OCI-M2 (cell line): Measurements from ENCODE around the gene PPP2R3A.
"Not testable (repeated sequence)": the region's sequence is repeated elsewhere in the genome, so short reads cannot be mapped to it uniquely, and the experiment has no call there.

ENCODE experiments used
- DNase-seq: peaks from one replicate; lab custom pipeline; 2025; ENCODE audit not compliant: unreplicated experiment; lab: John Stamatoyannopoulos, UW

The PPP2R3A gene, protein sequence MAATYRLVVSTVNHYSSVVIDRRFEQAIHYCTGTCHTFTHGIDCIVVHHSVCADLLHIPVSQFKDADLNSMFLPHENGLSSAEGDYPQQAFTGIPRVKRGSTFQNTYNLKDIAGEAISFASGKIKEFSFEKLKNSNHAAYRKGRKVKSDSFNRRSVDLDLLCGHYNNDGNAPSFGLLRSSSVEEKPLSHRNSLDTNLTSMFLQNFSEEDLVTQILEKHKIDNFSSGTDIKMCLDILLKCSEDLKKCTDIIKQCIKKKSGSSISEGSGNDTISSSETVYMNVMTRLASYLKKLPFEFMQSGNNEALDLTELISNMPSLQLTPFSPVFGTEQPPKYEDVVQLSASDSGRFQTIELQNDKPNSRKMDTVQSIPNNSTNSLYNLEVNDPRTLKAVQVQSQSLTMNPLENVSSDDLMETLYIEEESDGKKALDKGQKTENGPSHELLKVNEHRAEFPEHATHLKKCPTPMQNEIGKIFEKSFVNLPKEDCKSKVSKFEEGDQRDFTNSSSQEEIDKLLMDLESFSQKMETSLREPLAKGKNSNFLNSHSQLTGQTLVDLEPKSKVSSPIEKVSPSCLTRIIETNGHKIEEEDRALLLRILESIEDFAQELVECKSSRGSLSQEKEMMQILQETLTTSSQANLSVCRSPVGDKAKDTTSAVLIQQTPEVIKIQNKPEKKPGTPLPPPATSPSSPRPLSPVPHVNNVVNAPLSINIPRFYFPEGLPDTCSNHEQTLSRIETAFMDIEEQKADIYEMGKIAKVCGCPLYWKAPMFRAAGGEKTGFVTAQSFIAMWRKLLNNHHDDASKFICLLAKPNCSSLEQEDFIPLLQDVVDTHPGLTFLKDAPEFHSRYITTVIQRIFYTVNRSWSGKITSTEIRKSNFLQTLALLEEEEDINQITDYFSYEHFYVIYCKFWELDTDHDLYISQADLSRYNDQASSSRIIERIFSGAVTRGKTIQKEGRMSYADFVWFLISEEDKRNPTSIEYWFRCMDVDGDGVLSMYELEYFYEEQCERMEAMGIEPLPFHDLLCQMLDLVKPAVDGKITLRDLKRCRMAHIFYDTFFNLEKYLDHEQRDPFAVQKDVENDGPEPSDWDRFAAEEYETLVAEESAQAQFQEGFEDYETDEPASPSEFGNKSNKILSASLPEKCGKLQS (N-terminal part only)

DNA sequence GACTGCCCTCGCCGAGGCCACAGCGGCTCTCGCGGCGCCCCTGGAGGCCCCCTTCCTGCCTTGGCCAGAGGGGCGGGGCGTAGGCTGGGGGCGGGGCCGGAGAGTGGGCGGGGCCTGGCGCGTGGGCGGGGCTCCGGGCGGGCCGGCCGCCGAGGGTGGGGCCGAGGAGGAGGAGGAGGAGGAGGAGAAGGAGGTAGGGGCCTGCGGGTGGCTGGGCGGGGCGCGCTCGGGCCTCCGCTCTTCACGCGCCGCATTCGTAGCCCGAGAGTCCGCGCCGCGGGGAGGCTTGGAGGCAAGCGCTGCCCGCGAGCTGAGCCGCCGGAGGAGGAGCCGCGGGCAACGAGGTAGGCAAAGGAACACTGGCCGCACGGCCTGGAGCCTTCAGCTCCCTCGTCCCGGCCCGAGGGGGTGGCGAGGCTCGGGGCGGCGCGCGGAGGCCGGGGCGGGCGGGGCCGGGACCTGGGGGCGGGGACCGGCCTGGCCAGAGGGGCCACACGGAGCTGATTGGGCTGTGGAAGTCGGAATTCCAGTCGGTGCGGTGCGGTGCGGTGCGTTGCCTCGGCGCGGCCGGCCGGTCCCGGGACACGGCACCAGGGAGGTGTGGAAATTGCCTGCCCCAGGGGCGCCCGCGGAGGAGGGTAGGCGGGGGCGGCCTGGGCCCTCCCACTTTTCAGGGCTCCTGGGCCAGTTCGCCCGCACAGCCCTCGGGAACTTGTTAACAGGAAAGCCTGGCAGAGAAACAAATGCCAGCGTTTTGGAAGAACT is at the start of gene PPP2R3A:
TSS of gene PPP2R3A (plus strand) at position 223 of the 765 bp plus-strand sequence. CDS start 35,771 bp downstream, outside the sequence.
- DNase-seq = no peak

DNA sequence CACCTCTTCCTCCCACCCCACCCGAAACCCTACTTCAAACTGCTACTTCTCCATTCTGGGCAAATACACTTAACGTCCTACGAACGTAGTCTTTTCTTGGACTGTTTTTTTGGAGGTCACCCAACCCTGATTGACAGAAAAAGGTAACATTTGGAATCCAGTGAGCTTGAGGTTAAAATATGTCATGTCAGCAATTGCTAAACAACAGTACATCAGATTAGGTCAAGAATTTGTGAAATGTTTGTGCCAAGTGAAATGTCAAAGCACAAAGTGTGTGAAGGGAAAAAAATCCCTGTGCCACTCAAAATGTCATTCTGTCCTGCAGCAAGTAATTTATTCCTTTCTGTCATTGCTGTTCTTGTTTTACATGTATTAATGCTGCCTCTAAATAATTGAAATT is 49.2 kb upstream of the PPP2R3A start:
- no peak for DNase-seq

DNA sequence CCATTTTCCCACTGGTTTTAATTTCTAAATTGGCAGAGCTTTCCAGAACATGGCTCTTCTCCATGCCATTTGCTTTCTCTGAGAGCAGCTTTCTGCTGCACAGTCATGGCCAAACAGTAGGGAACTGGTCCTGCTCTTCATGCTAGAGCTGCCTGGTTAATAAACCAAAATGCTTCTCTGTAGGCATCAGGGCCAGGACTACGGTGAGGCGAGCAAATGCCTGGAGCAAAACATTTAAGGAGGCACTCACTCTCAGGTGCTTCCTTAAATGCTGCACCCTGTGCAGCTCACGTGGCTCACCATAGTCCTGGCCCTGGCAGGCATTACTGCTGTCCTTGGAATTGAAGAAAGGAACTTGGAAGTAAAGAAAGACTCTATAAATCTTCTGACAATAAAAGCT is 48.5 kb upstream of the PPP2R3A start:
- DNase-seq = no peak

DNA sequence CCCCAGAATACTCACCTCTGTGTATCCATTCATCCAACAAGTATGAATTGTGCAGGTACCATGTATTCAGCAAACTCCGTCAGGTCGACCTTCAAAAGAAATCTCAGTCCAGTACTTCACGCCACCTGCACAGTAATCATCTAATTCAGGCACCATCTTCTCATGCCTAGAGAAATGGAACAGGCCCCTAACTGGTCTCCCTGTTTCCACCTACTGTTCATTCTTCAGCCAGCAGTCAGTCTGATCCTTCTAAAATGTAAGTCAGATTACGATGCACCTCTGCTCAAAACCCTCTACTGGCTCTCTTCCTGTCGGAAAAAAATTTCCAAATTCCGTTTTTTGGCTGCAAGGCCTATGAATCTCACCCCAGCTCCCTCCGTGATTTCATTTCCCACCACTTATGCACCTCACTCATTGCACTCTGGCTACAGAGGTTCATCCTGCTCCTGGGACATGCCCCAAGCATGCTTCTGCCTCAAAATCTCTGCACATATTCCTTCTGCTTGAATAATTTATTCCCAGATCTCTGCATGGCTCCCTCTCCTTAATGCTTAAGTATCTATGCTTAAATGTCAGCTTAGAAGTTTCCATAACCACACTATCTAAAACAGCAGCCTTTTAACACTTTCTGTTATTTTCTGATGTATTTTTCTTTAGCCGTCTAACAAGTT is 47.5 kb upstream of the PPP2R3A start:
- DNase-seq = no peak

DNA sequence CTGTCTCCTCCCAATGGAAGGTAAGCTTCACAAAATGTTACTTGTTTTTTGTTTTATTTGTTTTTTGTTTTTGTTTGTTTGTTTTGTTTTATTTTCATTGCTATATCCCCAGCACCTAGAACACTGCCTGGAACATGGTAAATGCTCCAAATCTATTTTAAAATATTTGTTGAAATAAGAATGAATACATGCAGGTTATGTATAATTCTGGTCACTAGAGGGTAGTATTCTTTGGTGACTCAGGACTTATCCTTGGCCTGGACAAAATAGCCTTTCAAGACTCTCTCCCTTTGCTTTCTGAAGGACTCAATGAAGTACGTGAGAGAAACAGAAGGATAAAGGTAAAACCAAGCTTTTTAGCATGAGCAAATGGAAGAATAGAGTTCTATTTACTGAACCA is 46.9 kb upstream of the PPP2R3A start:
- DNase-seq = no peak

DNA sequence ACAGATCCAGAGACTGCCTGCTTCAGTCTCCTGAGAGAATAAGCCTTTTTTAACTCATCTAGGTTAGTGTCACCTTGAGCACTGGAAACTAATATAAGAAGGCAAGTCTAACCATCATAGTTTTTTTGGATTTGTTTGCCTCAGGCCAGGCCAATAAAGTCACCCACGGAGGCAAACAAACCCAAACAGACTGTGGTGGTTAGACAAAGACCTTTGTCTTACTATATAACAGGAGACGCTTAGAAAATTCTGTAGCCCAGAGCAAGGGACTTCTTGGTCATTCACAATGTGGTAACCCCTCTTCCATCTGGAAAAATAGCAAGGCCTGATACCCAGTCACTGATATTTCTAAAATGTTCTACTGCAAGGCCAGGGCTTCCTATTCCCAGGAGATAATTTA is 45.3 kb upstream of the PPP2R3A start:
- DNase-seq = no peak

DNA sequence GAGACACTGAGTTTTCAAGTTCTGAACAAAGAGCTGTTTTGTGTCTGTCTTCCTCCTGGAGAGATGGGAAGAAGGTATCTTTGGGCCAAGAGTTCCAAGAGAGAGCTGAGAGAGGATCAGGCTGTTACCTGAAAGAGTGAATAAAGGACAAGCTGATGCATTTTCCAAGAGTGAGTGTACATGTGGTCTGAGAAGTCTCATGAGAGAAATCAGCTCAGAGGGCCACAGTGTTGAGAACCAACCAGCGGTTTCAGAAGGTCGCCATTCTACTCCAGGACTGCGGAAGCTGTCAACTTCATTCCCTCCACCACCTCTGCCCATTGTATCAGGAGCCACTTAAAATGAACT is 42.7 kb upstream of the PPP2R3A start:
- DNase-seq = no peak

DNA sequence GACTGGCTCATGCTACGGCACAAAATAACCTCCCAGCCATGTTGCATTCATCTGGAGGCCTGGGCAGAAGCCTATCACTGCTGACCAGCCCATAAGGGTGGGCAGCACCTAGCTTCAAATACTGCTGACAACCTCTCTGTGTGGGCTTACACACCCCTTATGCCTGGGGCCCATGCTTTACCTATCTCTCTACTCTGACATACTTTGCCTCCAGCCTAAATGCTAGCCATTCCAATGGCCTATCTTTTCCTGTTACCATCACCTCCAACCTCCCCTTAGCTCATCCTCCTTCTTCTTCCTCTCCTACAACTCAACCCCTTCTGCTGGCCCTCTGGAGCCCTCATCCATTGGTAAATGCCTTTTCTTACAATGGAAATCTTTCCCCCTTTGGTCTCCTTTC is 41.0 kb upstream of the PPP2R3A start:
- DNase-seq = no peak

DNA sequence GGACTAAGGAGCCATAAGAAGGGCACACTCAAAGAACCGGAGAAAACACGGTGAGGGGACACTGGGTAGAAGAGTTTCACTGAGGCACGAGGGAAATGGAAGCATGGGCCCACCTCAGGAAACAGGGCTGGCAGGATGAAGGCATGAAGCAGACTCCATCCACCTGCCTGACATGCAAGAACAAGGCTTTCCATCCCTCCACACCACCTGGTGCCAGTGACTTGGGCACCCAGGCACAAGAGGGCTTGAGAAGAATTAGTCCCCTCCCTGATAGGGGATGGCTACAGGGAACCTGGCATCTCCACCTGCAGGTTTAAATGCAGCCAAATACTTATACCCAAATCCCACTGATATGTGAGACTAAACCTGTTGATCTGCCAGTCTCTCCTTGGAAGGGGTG is 38.9 kb upstream of the PPP2R3A start:
- DNase-seq = no peak

DNA sequence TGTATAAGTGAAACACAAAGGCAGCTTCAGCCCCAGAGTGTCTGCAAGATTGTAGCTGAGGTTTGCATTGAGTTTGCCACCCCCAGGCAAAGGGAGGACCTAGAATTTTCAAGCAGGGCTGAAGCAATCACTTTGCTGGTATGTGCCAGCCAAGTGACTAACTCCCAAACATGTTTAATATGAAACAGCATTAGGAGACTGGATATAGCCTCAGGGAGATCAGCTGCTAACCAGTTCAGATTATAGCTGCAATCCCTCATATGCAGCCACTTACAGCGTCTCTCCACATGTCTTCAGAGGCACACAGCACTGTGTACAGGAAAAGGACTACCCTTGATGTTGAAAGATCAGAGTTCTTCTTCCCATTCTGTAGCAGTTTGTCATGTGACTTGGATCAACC is 38.4 kb upstream of the PPP2R3A start:
- no peak for DNase-seq

DNA sequence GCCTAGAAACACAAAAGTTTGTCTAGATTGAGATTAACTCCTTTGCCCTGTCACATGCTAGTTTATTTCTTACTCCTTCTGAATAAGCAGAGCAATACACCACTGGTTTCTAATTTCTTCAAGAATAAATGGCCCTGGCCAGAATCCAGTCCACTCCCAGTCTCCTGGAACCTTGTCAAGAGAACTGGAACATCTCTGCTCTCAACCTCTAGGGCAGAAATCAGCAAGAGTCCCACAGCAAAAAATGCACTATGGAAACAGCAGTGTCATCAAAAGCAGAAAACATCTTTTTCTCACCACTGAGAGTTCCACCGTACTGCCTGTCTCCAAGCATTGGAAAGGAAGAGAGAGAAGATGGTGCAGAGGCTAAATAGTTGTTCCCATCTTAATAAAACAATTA is 35.9 kb upstream of the PPP2R3A start:
- DNase-seq = no peak

DNA sequence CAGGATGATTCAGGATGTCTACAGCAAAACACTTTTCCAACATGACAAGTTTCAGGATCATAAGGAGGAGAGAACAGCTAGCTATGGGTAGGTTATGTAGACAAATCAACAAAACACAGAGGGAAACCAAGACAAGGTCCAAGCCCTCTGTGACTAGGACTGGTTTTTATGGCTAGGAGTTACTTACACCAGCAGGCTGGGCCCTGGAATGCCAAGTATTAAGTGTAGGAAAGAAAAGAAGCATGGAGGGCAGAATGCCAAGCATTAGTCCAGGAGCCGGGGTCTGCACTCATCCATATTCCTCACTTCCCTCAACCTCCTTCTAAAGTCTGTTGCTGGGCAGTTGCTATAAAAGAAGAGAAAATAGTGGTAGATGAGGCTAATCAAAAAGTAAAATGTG is 35.3 kb upstream of the PPP2R3A start:
- no peak for DNase-seq

DNA sequence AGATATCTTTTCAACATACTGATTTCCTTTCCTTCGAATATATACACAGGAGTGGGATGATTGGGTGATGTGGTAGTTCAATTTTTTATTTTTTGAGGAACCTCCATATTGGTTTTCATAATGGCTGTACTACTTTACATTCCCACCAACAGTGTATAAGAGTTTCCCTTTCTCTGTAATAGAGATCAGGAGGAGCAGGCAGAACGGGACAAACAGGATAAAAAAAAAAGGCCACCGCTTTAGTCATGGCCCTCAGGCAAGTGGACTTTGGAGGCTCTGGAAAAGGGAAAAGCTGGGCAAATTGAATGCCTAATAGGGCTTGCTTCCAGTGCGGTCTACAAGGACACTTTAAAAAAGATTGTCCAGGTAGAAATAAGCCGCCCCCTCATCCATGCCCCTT is 30.4 kb upstream of the PPP2R3A start:
- not testable (repeated sequence) for DNase-seq

DNA sequence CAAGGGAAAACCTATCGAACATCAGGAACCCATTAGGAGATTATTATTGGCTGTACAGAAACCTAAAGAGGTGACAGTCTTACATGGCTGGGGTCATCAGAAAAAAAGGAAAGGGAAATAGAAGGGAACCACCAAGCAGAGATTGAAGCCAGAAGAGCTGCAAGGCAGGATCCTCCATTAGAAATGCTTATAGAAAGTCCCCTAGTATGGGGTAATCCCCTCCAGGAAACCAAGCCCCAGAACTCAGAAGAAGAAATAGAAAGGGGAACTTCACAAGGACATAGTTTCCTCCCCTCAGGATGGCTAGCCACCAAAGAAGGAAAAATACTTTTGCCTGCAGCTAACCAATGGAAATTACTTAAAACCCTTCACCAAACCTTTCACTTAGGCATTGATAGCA is 27.8 kb upstream of the PPP2R3A start:
- not testable (repeated sequence) for DNase-seq

DNA sequence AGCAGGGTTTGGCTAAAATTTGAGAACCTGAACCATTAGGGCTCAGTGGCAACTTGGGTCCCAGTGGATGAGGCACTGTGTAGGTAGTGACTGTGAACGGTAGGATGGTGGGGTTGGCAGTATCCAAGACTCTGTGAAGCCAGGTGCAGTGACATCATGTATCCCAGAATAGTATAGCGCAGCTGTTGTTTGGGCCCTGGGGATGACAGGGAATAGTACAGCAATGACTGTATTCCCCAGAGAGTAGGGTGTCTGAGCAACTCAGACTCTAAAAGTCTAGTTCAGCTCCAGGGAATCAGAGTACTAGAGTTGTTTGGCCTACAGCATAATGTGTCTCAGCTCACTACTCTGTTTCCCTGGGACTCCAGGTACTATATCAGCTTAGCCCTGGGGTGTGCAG is 20.7 kb upstream of the PPP2R3A start:
- DNase-seq = no peak

DNA sequence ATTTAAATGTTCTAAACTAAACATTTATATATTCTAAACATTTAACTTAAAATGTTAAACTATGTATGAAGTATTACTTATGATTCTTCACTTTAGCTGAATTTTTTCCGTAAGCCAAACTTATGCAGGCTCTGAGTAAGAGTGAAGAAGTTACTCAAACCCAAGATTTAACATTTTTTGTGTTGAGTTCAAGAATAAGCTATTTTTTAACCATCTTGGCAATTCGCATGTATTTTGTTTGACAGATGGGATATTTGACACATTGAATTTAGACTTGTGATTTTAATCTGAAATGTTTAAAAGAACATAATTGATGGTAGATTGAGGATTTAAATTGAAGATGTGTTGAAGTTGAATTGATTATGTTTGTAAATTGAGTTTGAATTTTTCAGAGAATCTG is 14.6 kb upstream of the PPP2R3A start:
- DNase-seq = no peak

DNA sequence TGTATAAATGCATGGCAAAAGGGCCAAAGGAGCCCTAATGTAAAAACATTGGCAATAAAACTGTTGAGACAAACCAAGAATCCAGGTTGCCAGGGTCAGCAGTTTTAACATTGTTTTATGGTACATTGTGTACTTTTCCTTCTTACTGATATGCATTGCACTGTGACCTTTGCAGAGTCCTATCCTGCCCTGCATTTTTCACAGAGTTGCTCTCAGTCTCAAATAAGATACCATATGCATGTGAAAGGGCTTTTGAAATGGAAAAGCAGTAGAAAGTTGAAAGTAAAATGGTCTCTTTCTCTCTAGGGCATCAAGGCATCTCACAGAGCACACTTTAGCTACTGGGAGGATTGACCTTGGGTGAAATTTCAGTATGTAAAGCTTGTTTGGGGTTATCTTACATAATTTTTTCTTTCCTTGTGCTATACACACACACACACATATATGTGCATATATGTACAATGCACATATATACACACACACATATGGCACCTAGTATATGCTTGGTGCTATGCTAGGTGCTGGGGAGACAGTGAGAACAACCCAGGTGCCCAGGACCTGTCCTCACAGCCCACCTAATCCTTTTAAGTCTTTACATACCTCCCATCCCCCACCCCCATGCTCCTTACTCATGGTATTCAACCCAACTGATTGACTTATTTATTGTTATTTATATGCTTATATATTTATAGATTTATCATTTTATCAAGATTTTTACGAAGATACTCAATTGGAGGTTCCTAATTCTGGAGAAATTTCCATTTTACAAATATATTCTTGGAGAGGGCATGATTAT is 1.2 kb upstream of the PPP2R3A start:
- DNase-seq = no peak

DNA sequence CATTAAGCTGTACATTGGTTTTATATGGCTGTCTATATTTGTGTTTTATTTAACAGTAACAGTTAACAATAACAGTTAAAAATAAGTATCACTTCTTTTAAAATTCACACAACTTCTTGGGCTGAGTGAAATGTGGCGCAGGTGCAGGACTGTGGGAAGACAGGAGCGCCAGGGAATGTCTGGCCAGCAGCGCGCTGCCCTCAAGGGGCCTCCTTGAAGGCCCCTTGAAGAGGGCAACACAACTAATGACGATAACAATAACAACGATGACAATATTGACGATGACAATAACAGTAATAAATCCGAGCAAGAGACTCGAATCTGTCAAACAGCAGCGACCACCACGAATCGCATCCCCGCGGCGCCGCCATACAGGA is 411 bp upstream of the PPP2R3A start:
- DNase-seq = no peak

DNA sequence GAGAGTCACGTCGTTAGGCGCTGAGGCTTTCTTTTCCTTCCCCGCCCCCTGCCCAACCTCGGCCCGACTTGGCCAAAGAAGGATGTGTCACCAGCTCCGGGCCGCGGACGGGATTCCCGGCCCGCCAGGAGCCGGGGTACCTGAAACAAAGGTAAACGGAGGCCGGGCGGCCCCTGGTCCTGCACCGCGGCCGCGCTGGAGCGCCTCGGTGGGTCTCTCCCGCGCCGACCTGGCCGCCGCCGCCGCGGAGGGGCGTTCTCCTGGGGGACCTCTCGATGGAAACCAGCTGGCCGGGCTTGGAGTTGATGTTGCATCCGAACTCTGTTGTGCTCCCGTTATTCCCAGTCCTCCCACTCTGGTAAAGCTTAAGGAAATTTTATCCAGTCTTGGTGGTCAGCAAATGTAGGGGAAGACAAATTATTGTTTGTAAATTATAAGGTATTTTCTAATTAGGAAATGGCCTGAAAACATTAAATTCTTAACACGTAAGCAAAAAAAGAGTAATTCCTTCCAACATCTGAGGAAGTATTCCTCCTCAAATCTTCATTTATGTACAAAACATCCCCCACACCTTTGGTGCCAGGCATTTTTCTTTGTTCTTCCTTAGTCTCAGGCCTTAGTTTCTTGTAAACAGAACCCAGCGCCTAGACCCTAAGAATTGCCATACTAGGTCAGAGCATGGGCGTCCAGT is 888 bp downstream of the PPP2R3A start:
- no peak for DNase-seq
